Neural cell (in vitro differentiated cells): Measurements from ENCODE around the gene IMMP2L. TPM values are rescaled to one million over a fixed set of nuclear protein-coding genes. Genes with fewer than 3 reads are reported as not detected.

Source experiments
- H2AFZ ChIP-seq: fragments of 200-600, 300-800 bp; sonication (generic), shearing (Covaris generic); 2 replicates; pipeline ENCODE4 v1.6.0; 2014; ENCODE audit warnings: low read depth, mild to moderate bottlenecking, antibody characterized with exemption, low read length, moderate library complexity
- H3F3A ChIP-seq: fragments of 200-600 bp; shearing (Covaris generic); 2 replicates; pipeline ENCODE4 v1.6.1; 2016; ENCODE audit warnings: mild to moderate bottlenecking, moderate library complexity, mixed read lengths, antibody characterized with exemption, low read length; ENCODE audit not compliant: insufficient read depth, poor library complexity, severe bottlenecking
- H3K27ac ChIP-seq: fragments of 200-600, 300-800 bp; sonication (generic), shearing (Covaris generic); 2 replicates; pipeline ENCODE4 v1.5.1; 2014; ENCODE audit warnings: mild to moderate bottlenecking, low read length, moderate library complexity
- H3K27me3 ChIP-seq: fragments of 300-800, 200-600 bp; sonication (generic), shearing (Covaris generic); 2 replicates; pipeline ENCODE4 v1.6.0; 2014; ENCODE audit warnings: mild to moderate bottlenecking, low read depth, low read length, moderate library complexity; ENCODE audit not compliant: insufficient read depth
- H3K36me3 ChIP-seq: fragments of 300-800, 200-600 bp; sonication (generic), shearing (Covaris generic); 2 replicates; pipeline ENCODE4 v1.5.1; 2014; ENCODE audit warnings: mild to moderate bottlenecking, antibody characterized with exemption, low read length, moderate library complexity; ENCODE audit not compliant: insufficient read depth
- H3K4me2 ChIP-seq: fragments of 300-800, 200-600 bp; sonication (generic), shearing (Covaris generic); 2 replicates; pipeline ENCODE4 v1.6.0; 2014; ENCODE audit warnings: mild to moderate bottlenecking, low read length
- H3K4me3 ChIP-seq: fragments of 300-800, 200-600 bp; sonication (generic), shearing (Covaris generic); 2 replicates; pipeline ENCODE4 v1.5.1; 2014; ENCODE audit warnings: mild to moderate bottlenecking, low read length, moderate library complexity
- H3K79me2 ChIP-seq: fragments of 200-600 bp; shearing (Covaris generic); replicated peaks from 2 replicates; pipeline ENCODE4 v1.6.0; 2014; ENCODE audit warnings: mild to moderate bottlenecking, low read length, moderate library complexity; ENCODE audit not compliant: insufficient read depth
- H3K9ac ChIP-seq: fragments of 300-800, 200-600 bp; sonication (generic), shearing (Covaris generic); 2 replicates; pipeline ENCODE4 v1.6.1; 2016; ENCODE audit warnings: mild to moderate bottlenecking, low read length, mixed read lengths
- H3K9me2 ChIP-seq: fragments of 200-600 bp; shearing (Covaris generic); 2 replicates; pipeline ENCODE4 v1.6.1; 2016; ENCODE audit warnings: mild to moderate bottlenecking, low read length, mixed read lengths; ENCODE audit not compliant: insufficient read depth
- H3K9me3 ChIP-seq: fragments of 200-600, 300-800 bp; sonication (generic), shearing (Covaris generic); 2 replicates; pipeline ENCODE4 v1.6.1; 2016; ENCODE audit warnings: mild to moderate bottlenecking, mixed run types, low read length, moderate library complexity, mixed read lengths
- H4K20me1 ChIP-seq: fragments of 200-600 bp; shearing (Covaris generic); 2 replicates; pipeline ENCODE4 v1.6.1; 2016; ENCODE audit warnings: mild to moderate bottlenecking, mixed run types; ENCODE audit not compliant: insufficient read depth
- CTCF ChIP-seq: fragments of 450-650 bp; IDR thresholded peaks from 2 replicates; pipeline ENCODE4 v1.5.1; 2014; ENCODE audit warnings: antibody characterized with exemption, mild to moderate bottlenecking, moderate library complexity; ENCODE audit not compliant: poor library complexity, severe bottlenecking
- EP300 ChIP-seq: fragments of 450-650 bp; conservative IDR thresholded peaks from 2 replicates; pipeline ENCODE4 v1.6.1; 2014; ENCODE audit warnings: antibody characterized with exemption, mild to moderate bottlenecking, moderate library complexity; ENCODE audit not compliant: poor library complexity, severe bottlenecking
- EZH2 ChIP-seq: fragments of 200-600, 300-800 bp; shearing (Covaris generic), sonication (generic); IDR thresholded peaks from 2 replicates; pipeline ENCODE4 v1.6.1; 2014; ENCODE audit warnings: antibody characterized with exemption, low read length, borderline replicate concordance, mild to moderate bottlenecking; ENCODE audit not compliant: insufficient read depth, poor library complexity, severe bottlenecking
- MXI1 ChIP-seq: fragments of 450-650 bp; conservative IDR thresholded peaks from 2 replicates; pipeline ENCODE4 v1.6.1; 2014; ENCODE audit warnings: antibody characterized with exemption, mild to moderate bottlenecking; ENCODE audit not compliant: poor library complexity, severe bottlenecking
- POLR2AphosphoS5 ChIP-seq: IDR thresholded peaks from 2 replicates; pipeline ENCODE4 v1.6.1; 2012
- RAD21 ChIP-seq: fragments of 450-650 bp; conservative IDR thresholded peaks from 2 replicates; pipeline ENCODE4 v1.6.1; 2014; ENCODE audit warnings: antibody characterized with exemption, mild to moderate bottlenecking, moderate library complexity
- REST ChIP-seq: IDR thresholded peaks from 2 replicates; pipeline ENCODE4 v1.6.1; 2012; ENCODE audit warnings: borderline replicate concordance
- SMC3 ChIP-seq: fragments of 450-650 bp; conservative IDR thresholded peaks from 2 replicates; pipeline ENCODE4 v1.6.1; 2014; ENCODE audit warnings: antibody characterized with exemption, mild to moderate bottlenecking, moderate library complexity; ENCODE audit not compliant: poor library complexity
- TAF1 ChIP-seq: IDR thresholded peaks from 2 replicates; pipeline ENCODE4 v1.6.1; 2012; ENCODE audit warnings: low read depth
- polyA plus RNA-seq: library from polyadenylated mRNA; depleted of rRNA; stranded (reverse); fragments of >200 nt; gene quantifications from 2 replicates; pipeline ENCODE4 v1.2.3, GENCODE V29; 2014

Gene IMMP2L
- polyA plus RNA-seq, 1 donor from 2014 or later = 9.7 TPM

DNA sequence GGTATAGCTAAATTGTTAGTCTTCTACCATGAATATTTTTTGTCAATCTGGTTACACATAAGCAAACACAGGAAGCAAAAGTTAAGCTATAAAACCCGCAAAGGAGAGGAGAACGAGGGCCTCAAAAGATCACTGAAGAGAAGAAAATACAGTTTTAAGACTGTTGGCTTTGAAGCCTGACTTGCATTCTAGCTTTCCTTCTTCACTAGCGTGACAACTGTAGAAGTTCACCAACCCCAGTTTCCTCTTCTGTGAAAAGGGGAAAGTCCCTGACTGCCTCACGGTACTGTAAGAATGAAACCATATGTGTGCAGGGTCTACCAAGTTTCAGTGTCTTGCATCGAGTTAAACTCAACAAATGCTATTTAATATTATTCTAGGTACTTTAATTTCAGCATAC is 478.9 kb downstream of the IMMP2L start:
- no peak overlapping the region for H3K4me2 ChIP-seq
- H2AFZ ChIP-seq = no peak overlapping the region
- H3K36me3 ChIP-seq = no peaks in the 10 kb centered on the region
- no peaks in the 10 kb centered on the region for H4K20me1 ChIP-seq
- no peaks in the 10 kb centered on the region for H3K9me3 ChIP-seq
- H3K27ac ChIP-seq = no peak overlapping the region
- no peaks in the 10 kb centered on the region for H3K79me2 ChIP-seq
- no peak overlapping the region for H3K9ac ChIP-seq
- H3K9me2 ChIP-seq = no peaks in the 10 kb centered on the region
- H3F3A ChIP-seq = no peaks in the 10 kb centered on the region
- no peak overlapping the region for H3K4me3 ChIP-seq
- no peaks in the 10 kb centered on the region for H3K27me3 ChIP-seq
- no peak for TF ChIP-seq EP300
- no peak for TF ChIP-seq POLR2AphosphoS5
- TF ChIP-seq SMC3 = no peak
- no peak for TF ChIP-seq CTCF
- TF ChIP-seq EZH2 = no peak
- TF ChIP-seq REST = no peak
- no peak for TF ChIP-seq TAF1
- no peak for TF ChIP-seq RAD21
- no peak for TF ChIP-seq MXI1

DNA sequence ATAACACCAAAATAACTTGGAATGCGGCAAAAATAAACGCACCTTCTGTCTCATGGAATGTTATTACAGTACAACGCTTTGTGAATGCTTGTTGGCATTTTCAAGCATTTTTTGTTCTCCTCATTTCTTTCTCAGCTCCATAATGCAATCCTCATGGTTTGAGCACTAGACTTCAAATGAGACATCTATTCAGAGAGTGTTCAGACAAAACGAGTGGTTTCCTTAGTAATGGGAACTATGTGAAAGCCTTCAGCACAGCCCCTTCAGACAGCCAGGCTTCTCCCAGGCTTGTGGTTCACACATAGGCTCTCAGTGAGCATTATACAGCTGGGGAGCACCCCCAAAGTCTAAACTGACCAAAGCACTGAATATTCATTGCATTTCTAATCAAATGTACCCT is 479.9 kb downstream of the IMMP2L start:
- Histone ChIP-seq H3K9me3 (no peaks in the 10 kb centered on the region), H2AFZ (no peak overlapping the region), H4K20me1 (no peaks in the 10 kb centered on the region), H3K36me3 (no peaks in the 10 kb centered on the region), H3K9ac (no peak overlapping the region), H3K4me3 (no peak overlapping the region), H3K27me3 (no peaks in the 10 kb centered on the region), H3K79me2 (no peaks in the 10 kb centered on the region), H3K4me2 (no peak overlapping the region), H3K9me2 (no peaks in the 10 kb centered on the region), H3K27ac (no peak overlapping the region), H3F3A (no peaks in the 10 kb centered on the region)
- no peak for TF ChIP-seq EP300
- TF ChIP-seq CTCF = no peak
- TF ChIP-seq TAF1 = no peak
- no peak for TF ChIP-seq SMC3
- no peak for TF ChIP-seq POLR2AphosphoS5
- no peak for TF ChIP-seq EZH2
- TF ChIP-seq MXI1 = no peak
- TF ChIP-seq REST = no peak
- TF ChIP-seq RAD21 = no peak
